HG02798 (cell line): ENCODE data around the gene ZNF200.
"Not testable (repeated sequence)": the region's sequence is repeated elsewhere in the genome, so short reads cannot be mapped to it uniquely, and the experiment has no call there.

Experiments used
- ATAC-seq: cut with Tn5 transposase; IDR thresholded peaks from one replicate; pipeline ENCODE4 v1.9.1; 2021; ENCODE audit warnings: mild to moderate bottlenecking; ENCODE audit not compliant: unreplicated experiment, poor library complexity

Gene ZNF200

DNA sequence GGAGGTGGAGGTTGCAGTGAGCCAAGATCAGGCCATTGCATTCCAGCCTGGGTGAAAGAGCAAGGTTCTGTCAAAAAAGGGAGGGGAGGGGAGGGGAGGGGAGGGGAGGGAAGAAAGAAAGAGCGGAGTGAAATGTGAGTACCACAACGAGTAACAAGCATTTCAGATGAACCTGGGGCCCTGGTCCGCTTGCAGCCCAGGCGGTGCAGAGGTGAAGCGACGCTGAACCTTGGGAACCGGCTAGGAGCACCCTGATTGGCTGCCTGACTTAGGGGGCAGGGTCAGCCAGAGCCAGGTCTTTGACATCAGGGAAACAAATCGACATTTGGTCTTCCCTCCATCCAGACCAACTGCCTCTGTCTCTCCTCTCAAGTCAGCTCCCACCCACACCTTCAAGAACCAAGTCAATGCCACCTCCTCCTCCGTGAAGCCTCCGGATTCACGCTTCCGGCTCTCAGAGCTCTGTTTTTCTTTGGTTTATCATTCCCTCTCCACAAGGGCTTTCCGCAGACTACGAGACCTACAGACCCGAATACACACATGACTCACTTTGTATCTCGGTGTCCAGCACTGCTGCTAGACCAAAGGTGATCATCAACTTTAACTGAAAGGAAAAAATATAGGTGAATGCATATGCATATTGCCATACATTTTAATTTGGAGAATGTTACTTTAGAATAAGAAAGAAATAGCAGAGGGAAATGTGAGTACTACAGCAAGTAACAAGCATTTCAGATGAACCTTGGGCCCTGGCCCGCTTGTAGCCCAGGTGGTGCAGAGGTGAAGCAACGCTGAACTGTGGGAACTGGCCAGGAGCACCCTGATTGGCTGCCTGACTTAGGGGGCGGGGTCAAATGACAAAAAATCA lies 27.6 kb downstream of the ZNF200 start:
- no peak for ATAC-seq

- ATAC-seq = not testable (repeated sequence)
Observed at GRCh38 chr16:3205939-3206338, 29.0 kb downstream of the ZNF200 start.

- no peak for ATAC-seq
Observed at GRCh38 chr16:3202903-3203539, 31.9 kb downstream of the ZNF200 start.

GRCh38 chr16:3198334-3199072 lies 36.5 kb downstream of the ZNF200 start:
- ATAC-seq = no peak

DNA sequence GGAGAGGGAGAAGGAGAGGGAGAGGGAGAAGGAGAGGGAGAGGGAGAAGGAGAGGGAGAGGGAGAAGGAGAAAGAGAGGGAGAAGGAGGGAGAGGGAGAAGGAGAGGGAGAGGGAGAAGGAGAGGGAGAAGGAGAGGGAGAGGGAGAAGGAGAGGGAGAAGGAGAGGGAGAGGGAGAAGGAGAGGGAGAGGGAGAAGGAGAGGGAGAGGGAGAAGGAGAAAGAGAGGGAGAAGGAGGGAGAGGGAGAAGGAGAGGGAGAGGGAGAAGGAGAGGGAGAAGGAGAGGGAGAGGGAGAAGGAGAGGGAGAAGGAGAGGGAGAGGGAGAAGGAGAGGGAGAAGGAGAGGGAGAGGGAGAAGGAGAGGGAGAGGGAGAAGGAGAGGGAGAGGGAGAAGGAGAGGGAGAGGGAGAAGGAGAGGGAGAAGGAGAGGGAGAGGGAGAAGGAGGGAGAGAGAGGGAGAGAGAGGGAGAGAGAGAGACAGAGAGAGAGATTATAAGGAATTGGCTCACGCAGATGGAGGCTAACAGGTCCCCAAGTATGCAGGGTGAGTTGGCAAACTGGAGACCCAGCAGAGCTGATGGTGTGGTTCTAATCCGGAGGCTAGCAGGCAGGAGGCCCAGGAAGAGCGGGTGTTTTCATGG lies 37.1 kb downstream of the ZNF200 start:
- not testable (repeated sequence) for ATAC-seq

- no peak for ATAC-seq
Observed at GRCh38 chr16:3195975-3196374, 39.0 kb downstream of the ZNF200 start.

GRCh38 chr16:3194792-3195191 lies 40.2 kb downstream of the ZNF200 start:
- no peak for ATAC-seq

DNA sequence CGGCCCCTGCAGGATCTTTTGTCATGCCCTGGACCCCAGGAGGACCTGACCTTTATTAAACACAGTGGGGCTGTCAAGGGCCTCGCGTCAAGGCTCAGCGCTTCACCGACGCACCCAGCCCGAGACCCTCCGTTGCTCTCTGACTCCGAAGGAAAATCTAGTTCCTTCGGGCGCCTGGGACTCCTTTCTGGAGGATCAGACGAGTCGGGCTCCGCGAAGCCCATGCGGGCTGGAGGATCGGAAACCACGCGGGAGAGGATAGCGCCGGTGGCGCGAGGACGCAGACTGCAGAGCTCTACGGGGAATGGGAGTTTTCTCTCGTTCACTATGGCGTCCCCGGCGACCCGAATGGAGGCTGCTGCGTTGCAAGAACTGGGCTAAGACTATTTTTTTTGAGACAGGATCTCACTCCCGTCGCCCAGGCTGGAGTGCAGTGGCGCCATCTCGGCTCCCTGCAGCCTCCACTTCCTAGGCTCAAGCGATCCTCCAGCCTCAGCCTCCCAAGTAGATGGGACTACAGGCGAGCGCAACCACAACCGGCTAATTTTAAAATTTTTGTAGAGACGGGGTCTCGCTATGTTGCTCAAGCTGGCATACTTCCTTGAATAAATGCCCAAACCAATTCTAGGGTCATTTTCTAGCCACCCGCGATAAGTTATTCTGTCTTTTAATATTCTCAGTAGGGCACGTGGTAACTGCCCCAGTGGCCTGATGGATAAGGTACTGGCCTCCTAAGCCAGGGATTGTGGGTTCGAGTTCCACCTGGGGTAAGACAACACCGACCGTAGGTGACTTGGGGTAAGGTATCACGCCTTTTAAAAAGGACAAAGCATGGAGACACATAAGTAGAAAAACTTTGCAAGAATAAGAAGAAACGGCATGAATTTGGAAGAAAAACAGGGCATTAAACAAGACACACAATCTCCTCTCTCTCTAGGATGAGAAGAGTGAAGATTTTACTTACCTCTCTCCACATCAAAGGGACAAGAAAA lies 41.4 kb downstream of the ZNF200 start:
- no peak for ATAC-seq

DNA sequence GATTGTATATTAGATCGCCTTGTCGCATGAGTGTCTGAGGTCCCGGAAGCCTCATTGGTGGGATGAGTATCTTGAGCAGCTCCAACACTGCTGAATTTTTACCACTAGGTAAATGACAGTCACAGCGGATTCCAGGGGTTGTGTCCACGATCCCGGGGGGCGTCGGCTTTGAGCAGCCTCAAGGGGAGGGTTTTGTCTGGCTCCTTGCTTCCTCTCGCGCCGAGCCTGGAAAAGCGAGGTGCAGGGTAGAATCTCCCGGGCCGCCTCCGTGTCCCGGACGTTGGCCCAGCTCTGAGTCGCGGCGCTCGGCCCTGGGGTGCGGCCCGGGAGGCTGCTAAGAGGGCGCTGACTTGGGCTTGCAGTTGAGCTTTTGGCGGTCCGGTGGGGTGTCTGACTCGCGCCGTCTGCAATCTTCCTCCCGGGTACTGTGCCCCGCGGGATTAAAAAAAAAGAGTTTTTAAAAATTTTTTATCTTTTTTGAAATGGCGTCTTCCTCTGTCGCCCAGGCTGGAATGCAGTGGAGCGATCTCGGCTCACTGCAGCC lies 42.4 kb downstream of the ZNF200 start:
- no peak for ATAC-seq

DNA sequence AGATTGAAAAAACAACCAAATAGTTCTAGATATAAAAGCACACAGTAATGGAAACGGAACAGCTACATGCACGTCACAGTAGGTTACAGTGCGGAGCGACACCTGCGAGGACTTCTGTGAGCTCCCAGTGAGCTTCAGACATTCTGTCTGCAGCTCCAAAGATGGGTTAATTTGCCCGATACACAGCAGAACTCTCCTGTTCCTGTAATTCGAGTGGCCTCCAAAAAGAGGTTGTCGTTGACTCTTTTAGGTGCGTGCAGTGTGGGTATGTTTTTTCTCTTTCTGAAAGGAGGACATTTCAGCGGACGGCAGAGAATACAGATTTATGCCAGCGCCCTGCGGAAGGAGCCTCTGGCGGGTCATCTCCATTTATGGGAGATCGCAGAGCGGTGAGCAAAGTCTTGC lies 44.0 kb downstream of the ZNF200 start:
- no peak for ATAC-seq

DNA sequence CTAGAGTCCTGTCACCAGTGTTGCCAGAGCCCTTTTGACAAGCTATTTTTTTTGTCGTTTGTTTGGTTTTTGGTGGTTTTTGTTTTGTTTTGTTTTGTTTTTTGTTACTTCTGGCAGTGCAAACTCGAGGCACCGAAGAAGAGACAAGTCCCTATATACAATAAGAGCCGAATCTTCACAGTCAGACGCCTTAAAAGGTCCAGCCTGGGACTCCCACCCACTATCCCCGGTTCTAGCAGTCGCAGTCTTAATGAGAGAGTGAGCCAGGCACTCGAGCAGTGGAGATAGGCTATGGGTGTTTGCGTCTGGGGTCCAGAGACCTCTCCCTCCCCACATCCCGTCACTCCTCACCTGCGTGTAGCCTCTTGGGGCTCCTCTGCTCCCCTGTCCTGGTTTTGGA lies 45.1 kb downstream of the ZNF200 start:
- no peak for ATAC-seq

DNA sequence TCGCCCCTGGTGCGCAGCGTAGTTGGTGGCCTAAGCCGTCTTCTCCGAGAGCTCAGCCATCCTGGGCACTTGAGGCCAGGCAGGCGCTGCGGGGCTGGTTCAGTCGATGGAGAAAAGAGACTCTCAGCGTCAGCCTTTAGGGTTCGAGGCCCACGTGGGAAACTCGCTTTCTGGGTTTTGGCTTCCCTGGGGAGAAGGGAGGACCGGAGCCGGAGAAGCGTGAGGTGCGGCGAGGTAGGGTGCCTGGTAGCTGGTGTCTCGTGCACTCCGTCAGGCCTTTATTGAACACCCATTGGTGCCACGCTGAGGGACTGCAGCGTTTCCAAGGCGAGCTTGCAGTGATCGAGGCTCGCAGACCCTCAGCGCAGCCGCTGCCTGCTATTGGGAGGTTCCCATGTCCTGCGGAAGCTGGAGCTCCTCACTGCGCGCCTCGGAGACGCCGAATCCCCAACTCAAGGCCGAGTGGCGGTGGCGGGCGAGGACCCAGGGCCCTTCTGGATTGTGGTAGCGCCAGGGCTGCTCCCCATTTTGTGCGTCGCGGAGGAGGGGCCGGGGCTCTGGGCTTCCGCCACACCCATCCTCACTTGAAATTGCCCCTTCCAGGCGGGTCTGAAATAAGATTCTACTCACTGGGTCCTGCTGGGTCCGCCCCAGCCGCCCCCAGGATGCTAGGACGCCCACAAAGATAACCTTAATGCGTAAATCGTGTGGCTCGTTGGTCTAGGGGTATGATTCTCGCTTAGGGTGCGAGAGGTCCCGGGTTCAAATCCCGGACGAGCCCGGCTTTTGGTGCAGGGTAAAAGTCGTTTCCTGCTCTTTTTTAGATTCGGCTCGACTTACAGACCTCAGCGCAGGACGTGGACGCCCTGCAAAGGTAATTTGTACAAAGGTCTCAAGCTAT lies 45.8 kb downstream of the ZNF200 start:
- no peak for ATAC-seq

DNA sequence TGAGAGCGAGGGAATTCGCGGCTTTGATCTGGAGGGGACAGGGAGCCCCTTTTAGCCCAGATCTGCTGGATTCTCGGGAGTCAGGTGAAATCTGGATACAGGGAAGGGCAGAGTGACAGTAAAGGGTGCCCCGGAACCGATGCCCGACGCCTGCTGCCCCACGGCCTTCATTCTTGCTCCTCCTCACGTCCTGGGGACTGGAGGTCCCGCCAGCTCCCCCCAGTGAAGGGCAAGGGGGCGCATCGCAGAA lies 46.4 kb downstream of the ZNF200 start:
- ATAC-seq = no peak

- no peak for ATAC-seq
Observed at GRCh38 chr16:3187798-3188674, 46.9 kb downstream of the ZNF200 start, which contains the start of gene OR1F1. Gene OR1F1 (plus strand): TSS chr16:3188204.

DNA sequence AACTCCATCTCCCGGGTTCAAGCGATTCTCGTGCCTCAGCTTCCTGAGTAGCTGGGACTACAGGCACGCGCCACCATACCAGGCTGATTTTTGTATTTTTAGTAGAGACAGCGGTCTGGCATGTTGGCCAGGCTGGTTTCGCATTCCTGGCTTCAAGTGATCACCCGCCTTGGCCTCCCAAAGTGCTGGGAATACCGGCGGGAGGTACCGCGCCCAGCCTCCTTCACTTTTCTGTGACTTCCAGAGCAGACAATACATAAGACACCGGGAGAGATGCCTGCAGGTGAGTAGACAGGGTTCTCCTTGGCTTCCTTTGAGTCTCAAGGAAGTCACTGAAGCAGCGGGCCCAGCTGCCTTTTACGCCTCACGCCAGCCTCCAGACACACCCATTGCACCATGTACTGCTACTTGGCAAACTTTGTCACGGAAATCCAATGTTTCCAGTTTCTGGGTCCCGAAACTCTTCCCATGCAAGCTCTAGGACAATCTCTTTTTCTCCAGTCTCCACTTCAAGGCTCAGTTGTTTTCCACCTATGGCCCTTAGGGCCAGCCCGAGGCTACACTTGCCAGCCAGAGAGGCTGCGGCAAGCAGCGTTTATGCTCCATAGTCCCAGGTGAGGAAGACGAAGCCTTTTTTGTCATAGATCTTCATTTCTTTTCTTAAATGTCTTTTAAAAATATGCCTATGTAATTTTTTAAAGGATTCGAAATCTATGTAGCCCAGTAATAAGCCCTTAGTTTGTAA lies 47.8 kb downstream of the ZNF200 start:
- no peak for ATAC-seq

DNA sequence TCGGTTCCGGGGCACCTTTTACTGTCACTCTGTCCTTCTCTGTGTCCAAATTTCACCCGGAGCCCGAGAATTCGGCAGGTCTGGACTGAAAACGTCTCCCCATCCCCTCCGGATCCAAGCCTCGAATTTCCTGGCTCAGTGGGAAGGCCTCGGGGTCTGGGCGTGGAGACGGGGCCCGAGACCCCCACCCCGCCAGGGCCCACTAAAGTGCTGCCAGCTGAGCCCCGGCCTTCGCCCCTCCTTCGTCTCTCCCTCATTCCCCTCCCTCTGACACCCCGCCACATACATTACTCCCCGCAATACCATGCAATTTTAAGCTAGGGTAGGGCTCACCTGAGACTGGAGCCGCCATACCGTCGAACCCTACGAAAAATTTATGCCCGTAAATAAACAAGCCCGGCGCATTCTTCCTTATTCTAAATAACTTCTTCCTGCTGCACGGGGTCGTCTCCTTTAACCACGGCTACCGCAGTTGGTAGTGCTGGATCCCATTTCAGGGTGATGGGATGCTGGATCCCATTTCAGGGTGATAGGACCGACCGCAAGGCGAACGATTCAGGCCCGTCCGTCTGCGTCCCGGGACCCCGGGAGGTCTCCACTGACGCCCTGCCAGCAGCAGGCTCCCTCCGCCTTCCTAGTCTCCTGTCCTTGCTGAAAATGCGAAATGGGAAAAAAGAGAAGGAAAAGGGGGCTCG lies 51.4 kb downstream of the ZNF200 start:
- no peak for ATAC-seq
